ENCODE results near the gene PRLR.

GRCh38 chr5:35194635-35195471 lies 35.4 kb downstream of the PRLR start:
- TF ChIP-seq ZC3H10 (CRISPR knock-in tag; IDR thresholded peaks at IDR 0.05) (no peak), GLIS3 (CRISPR knock-in tag; IDR thresholded peaks at IDR 0.05) (no peak), ZFP30 (CRISPR knock-in tag; IDR thresholded peaks at IDR 0.05) (no peak), OSR1 (CRISPR knock-in tag; IDR thresholded peaks at IDR 0.05) (no peak), ZFP3 (CRISPR knock-in tag; IDR thresholded peaks at IDR 0.05) (no peak), BACH2 (CRISPR knock-in tag; IDR thresholded peaks at IDR 0.05; ENCODE audit: borderline replicate concordance) (no peak), ARNTL (CRISPR knock-in tag; IDR thresholded peaks at IDR 0.05; ENCODE audit: borderline replicate concordance, low read depth) (no peak), TOX (CRISPR knock-in tag; IDR thresholded peaks at IDR 0.05; ENCODE audit: borderline replicate concordance) (no peak), PATZ1 (CRISPR knock-in tag; IDR thresholded peaks at IDR 0.05; ENCODE audit: borderline replicate concordance) (no peak), SNAI2 (CRISPR knock-in tag; IDR thresholded peaks at IDR 0.05) (no peak), TCF4 (CRISPR knock-in tag; IDR thresholded peaks at IDR 0.05; ENCODE audit: borderline replicate concordance) (no peak), PPARA (CRISPR knock-in tag; IDR thresholded peaks at IDR 0.05; ENCODE audit: borderline replicate concordance) (no peak), CREB5 (CRISPR knock-in tag; IDR thresholded peaks at IDR 0.05; ENCODE audit: low read depth) (no peak)

All from SK-N-SH treated with all-trans-retinoic acid at 6 μM for 48 hours (cell line).